GM12801 (cell line): ENCODE measurements around the gene SLC23A2.

Experiments used
- TF ChIP-seq, protein P1 (sequence below): IDR thresholded peaks from one replicate; pipeline ENCODE4 v1.5.1; 2011; ENCODE audit warnings: control low read depth; ENCODE audit not compliant: insufficient read length; ENCODE audit errors: extremely low read depth

The SLC23A2 gene

GRCh38 chr20:4905613-4906012 lies 95.7 kb downstream of the SLC23A2 start:
- TF ChIP-seq, protein P1, sequence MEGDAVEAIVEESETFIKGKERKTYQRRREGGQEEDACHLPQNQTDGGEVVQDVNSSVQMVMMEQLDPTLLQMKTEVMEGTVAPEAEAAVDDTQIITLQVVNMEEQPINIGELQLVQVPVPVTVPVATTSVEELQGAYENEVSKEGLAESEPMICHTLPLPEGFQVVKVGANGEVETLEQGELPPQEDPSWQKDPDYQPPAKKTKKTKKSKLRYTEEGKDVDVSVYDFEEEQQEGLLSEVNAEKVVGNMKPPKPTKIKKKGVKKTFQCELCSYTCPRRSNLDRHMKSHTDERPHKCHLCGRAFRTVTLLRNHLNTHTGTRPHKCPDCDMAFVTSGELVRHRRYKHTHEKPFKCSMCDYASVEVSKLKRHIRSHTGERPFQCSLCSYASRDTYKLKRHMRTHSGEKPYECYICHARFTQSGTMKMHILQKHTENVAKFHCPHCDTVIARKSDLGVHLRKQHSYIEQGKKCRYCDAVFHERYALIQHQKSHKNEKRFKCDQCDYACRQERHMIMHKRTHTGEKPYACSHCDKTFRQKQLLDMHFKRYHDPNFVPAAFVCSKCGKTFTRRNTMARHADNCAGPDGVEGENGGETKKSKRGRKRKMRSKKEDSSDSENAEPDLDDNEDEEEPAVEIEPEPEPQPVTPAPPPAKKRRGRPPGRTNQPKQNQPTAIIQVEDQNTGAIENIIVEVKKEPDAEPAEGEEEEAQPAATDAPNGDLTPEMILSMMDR: no peak

DNA sequence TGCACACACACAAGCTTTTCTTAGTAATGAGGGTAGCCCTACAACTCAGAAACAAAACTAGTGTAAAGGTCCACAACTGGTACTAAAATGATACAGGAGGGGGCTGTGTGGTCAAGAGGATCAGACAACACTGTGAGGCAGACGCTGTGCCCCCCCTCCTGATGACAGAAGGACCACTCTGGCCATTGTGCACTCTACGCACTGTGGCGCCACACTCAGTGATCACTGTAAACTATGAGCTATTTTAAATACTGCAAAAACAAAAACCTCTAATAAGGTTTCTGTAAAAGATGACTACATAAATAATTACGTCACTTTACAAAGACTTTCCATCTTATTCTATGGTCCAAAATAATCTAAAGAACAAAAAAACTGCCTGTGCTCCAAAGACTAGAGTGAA lies 96.1 kb downstream of the SLC23A2 start:
- TF ChIP-seq, protein P1: no peak

- TF ChIP-seq, protein P1: no peak
These were observed 97.0 kb downstream of the SLC23A2 start for GRCh38 chr20:4904127-4904860.

DNA sequence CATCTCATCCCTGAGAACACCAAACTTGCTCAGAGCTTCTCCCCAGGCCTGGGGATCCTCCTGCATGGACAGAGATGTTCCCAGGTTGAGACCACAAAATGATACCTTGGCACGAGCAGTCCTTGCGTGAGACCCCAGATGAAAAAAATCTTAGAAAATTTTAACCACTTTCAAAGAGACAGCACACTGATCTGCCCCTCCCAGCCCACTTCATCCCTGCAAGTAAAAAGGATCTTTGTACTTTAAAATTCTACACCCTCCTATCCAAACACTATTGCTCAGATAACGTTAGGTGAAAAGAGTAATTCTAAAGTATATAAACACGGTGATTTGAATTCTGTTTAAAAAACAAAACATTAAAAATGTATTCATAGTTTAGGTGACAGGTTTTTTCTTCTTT lies 98.5 kb downstream of the SLC23A2 start:
- TF ChIP-seq, protein P1: no peak

DNA sequence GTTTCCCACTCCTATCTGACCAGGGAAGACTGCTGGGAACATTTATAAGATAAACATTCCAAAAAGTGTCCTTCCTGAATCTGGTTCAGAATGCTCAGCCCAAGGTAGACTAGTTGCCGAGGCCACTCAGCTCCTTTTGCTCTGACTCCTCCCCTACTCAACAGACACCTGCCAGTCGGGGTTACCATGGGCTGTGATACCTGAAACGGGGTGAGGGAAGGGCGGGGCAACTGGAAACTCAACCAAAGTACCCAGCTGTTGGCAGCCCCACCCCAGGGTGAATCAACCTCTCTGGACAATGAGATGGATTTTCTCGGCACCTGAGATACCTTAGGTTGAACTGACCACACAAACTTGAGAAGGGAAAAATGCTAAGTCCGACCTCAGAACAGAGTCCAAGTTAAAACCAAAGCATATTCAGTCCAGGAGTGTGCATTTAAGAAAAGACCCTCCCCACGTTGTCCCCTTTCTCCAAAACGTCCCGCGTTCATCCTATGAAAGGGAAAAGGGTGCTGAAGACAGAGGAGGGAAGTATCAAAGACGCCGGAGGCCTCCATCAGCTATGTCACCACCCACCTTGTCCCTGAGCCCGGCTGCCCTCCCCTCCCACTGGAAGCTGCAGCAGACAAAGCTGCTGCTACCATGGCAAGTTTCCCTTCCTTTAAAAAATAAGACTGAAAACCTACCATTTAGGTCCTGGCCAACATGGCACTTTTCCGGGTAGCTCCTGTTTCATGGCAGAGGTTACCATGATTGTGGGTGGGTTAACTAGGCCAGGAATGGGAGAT lies 100.1 kb downstream of the SLC23A2 start:
- TF ChIP-seq, protein P1: no peak

DNA sequence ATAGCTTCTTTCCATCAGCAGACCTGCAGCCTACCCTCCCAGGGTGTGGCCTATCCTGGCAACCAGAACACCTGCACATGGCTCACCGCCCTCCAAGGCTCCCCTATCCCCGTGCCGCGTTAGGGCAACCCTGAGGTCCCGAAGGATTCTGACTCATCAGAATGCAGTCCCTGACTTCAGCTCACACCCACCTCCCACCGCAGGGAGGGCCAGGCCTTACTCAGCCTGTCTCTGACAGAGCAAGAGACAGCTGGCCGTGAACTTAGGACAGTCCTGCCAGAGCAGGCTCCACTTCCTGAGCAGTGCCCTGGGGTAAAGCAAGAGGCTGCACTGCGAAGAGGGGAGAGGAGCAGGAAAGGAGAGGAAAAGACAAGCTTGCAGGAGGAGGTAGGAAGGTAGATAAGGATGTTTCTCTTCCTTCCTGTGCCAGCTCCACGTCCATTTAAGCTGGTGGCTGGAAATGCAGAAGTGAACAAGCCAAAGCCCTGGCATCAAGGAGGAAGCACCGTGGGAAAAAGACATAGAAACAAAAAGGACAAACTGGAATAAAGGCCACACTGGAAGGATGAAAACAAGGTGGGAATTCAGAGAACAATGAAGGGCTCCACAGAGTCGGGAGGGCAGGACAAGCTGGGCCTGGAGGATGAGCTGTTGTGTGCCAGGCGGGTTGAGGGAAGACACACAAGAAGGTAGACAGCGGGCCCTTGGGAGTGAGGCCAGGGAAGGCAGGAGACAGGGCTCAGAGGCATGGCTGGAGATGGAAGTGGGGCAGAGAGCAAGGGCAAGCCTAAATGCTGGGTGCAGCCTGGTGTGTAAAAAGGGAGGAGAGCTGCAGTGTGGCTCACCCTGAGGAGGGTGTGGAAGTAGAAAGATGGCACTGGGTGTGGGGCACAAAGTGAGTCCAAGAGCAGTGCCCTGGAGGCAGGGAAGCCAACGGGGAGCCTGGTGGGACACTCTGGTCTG lies 102.7 kb downstream of the SLC23A2 start:
- TF ChIP-seq, protein P1: no peak

DNA sequence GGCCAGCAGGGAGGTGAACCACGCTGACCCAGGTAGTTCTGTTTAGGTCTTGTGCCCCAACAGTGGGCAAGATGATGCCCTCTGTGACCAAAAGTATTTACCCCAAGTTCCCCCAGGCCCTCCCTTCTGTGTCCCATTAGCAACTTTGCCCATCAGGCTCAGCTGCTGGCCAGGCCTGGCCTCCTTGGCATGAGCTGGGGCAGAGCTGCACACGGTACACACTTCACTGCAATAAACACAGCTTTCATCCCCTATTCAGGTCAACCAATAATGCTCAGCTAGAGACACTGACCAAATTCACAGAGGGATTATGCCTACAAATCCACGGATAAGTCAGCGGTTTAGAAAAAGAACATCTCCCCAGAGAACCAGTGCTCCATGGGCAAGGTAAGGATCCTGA lies 103.7 kb downstream of the SLC23A2 start:
- TF ChIP-seq, protein P1: no peak
